HCT116 (cell line): ENCODE data around the gene NTRK3. TPM values are rescaled to one million over a fixed set of nuclear protein-coding genes. Genes with fewer than 3 reads are reported as not detected.

ENCODE experiments used
- ATAC-seq: fragments of 200-7000 bp; cut with Tn5 transposase; 2 replicates; pipeline ENCODE4 v1.9.1; 2020; ENCODE audit warnings: mild to moderate bottlenecking, moderate library complexity
- BruUV-seq: library from RNA; stranded (reverse); fragments of 400-500 nt; replicated peaks from 2 replicates; lab custom pipeline; 2021; lab: Mats Ljungman, UMichigan
- CTCF ChIA-PET: fragments of 300-600 bp; sonication (Branson Sonifier 250); formaldehyde crosslinking; loops from one replicate; lab custom pipeline; 2021; ENCODE audit warnings: antibody characterized with exemption; lab: Charles Lee
- POLR2A ChIA-PET: fragments of 300-600, 350-600 bp; sonication (Branson Sonifier 250); formaldehyde crosslinking; loops from one replicate; lab custom pipeline; 2021; ENCODE audit warnings: antibody characterized with exemption; lab: Charles Lee
- RAD21 ChIA-PET, 2 experiments: fragments of 300-600 bp; sonication (Branson Sonifier 250); formaldehyde crosslinking; loops; one replicate each; lab custom pipeline; 2023; ENCODE audit warnings: low total read pairs in 2 of 2; ENCODE audit not compliant: uncharacterized antibody in 2 of 2, unreplicated experiment in 2 of 2, low non-redundant PET in 1 of 2; lab: Charles Lee
- DNase-seq: peaks from one replicate; pipeline ENCODE4 v3.0.0-alpha.2; 2010; ENCODE audit warnings: low read depth, low spot score
- H2AFZ ChIP-seq: fragments of 200-600 bp; shearing (Covaris generic), sonication (generic); 2 replicates; pipeline ENCODE4 v1.6.1; 2017; ENCODE audit warnings: low read depth, mixed run types, mixed read lengths, antibody characterized with exemption, low read length; ENCODE audit not compliant: poor library complexity, severe bottlenecking
- H3K27ac ChIP-seq: 2 replicates; pipeline ENCODE4 v1.5.1; 2012; ENCODE audit warnings: low read depth, low read length
- H3K27me3 ChIP-seq: fragments of 200-600 bp; sonication (generic); 2 replicates; pipeline ENCODE4 v1.6.1; 2016; ENCODE audit warnings: mixed run types, low read length, mixed read lengths; ENCODE audit not compliant: insufficient read depth
- H3K36me3 ChIP-seq, 2 experiments: fragments of 200-500 bp in 1 of 2; fragments of 200-600 bp in 1 of 2; sonication (Bioruptor generic) in 1 of 2; sonication (generic) in 1 of 2; 2 replicates each; pipeline versions ENCODE4 v1.5.1 to v1.6.1; 2014 to 2016; ENCODE audit warnings: low read length in 2 of 2, inconsistent platforms in 1 of 2, mixed read lengths in 1 of 2, mixed run types in 1 of 2; ENCODE audit not compliant: insufficient read depth in 2 of 2, control insufficient read depth in 1 of 2
- H3K4me1 ChIP-seq, 2 experiments: fragments of 200-600 bp in 1 of 2; sonication (generic) in 1 of 2; 2 replicates each; pipeline versions ENCODE4 v1.5.1 to v1.6.1; 2012 to 2017; ENCODE audit warnings: low read length in 2 of 2, inconsistent platforms in 1 of 2, mild to moderate bottlenecking in 1 of 2, mixed read lengths in 1 of 2, mixed run types in 1 of 2, moderate library complexity in 1 of 2; ENCODE audit not compliant: insufficient read depth in 2 of 2, control insufficient read depth in 1 of 2
- H3K4me2 ChIP-seq: fragments of 200-600 bp; sonication (generic); 2 replicates; pipeline ENCODE4 v1.6.1; 2017; ENCODE audit warnings: mixed run types, low read length, mixed read lengths
- H3K4me3 ChIP-seq, 2 experiments: fragments of 200-600 bp in 1 of 2; sonication (generic) in 1 of 2; replicated peaks in 1 of 2; 2 replicates each; pipeline ENCODE4 v1.5.1; 2011 to 2016; ENCODE audit warnings: low read length in 2 of 2, control low read depth in 1 of 2, low read depth in 1 of 2, mild to moderate bottlenecking in 1 of 2, mixed read lengths in 1 of 2, mixed run types in 1 of 2
- H3K79me2 ChIP-seq: fragments of 200-600 bp; sonication (generic); 2 replicates; pipeline ENCODE4 v1.6.1; 2017; ENCODE audit warnings: mild to moderate bottlenecking, mixed run types, low read length, moderate library complexity, mixed read lengths; ENCODE audit not compliant: insufficient read depth
- H3K9ac ChIP-seq: fragments of 200-600 bp; sonication (generic); 2 replicates; pipeline ENCODE4 v1.6.1; 2016; ENCODE audit warnings: low read length, mixed read lengths
- H3K9me2 ChIP-seq: fragments of 200-600 bp; sonication (generic), shearing (Covaris generic); 2 replicates; pipeline ENCODE4 v1.6.1; 2017; ENCODE audit warnings: mixed run types, mild to moderate bottlenecking, moderate library complexity; ENCODE audit not compliant: insufficient read depth
- H3K9me3 ChIP-seq, 2 experiments: fragments of 200-500 bp in 1 of 2; fragments of 200-600 bp in 1 of 2; sonication (Bioruptor generic) in 1 of 2; sonication (generic) in 1 of 2; 2 replicates each; pipeline ENCODE4 v1.6.1; 2014 to 2017; ENCODE audit warnings: low read length in 2 of 2, mixed read lengths in 2 of 2, inconsistent platforms in 1 of 2, low read depth in 1 of 2, mild to moderate bottlenecking in 1 of 2, mixed run types in 1 of 2, moderate library complexity in 1 of 2; ENCODE audit not compliant: control insufficient read depth in 1 of 2, insufficient read depth in 1 of 2
- H4K20me1 ChIP-seq: fragments of 200-600 bp; sonication (generic), shearing (Covaris generic); 2 replicates; pipeline ENCODE4 v1.6.1; 2017; ENCODE audit warnings: mixed run types, mild to moderate bottlenecking, moderate library complexity; ENCODE audit not compliant: insufficient read depth
- CBX3 ChIP-seq: IDR thresholded peaks from 2 replicates; pipeline ENCODE4 v1.6.1; 2012; ENCODE audit warnings: low read depth
- FOSL1 ChIP-seq: IDR thresholded peaks from 2 replicates; pipeline ENCODE4 v1.6.1; 2012; ENCODE audit warnings: low read depth
- POLR2A ChIP-seq: IDR thresholded peaks from 2 replicates; pipeline ENCODE4 v1.7.0; 2011; ENCODE audit warnings: borderline replicate concordance; ENCODE audit not compliant: insufficient read depth, insufficient read length; ENCODE audit errors: extremely low read depth
- REST ChIP-seq: IDR thresholded peaks from 2 replicates; pipeline ENCODE4 v1.6.1; 2012; ENCODE audit warnings: low read depth
- ZNF274 ChIP-seq: fragments of 200-500 bp; sonication (Bioruptor generic); IDR thresholded peaks from 2 replicates; pipeline ENCODE4 v1.6.1; 2014; ENCODE audit warnings: mild to moderate bottlenecking, low read depth, low read length, inconsistent platforms
- intact Hi-C: fragments of 100-400 bp; cut with micrococcal nuclease; formaldehyde crosslinking; loops from 2 replicates; pipeline ENCODE4 v1.10.0; 2022
- total RNA-seq: library from RNA; stranded (reverse); gene quantifications from one replicate; pipeline ENCODE4 v1.2.1, GENCODE V29; 2021; ENCODE audit not compliant: unreplicated experiment

Gene NTRK3
- total RNA-seq, 1 experiment from 2014 or later, result not detected

- Histone ChIP-seq H3K79me2 (no peaks in the 10 kb centered on the region), H3K9me2 (no peaks in the 10 kb centered on the region), H3K27me3 (no peaks in the 10 kb centered on the region), H3K4me2 (no peak overlapping the region), H3K27ac (no peak overlapping the region), H2AFZ (no peak overlapping the region), H3K4me3 (no peak overlapping the region), H3K36me3 (no peaks in the 10 kb centered on the region; a peak in 1 of 4 replicates), H3K4me1 (no peaks in the 10 kb centered on the region), H3K9ac (no peak overlapping the region), H4K20me1 (no peaks in the 10 kb centered on the region), H3K9me3 (peaks cover 0 to 9% of the 10 kb centered on the region in 2 experiments; a peak in 1 of 4 replicates)
- ChIA-PET CTCF (no interaction called here), POLR2A (no interaction called here), RAD21 (no interaction called here)
- no TSS peak for BruUV-seq
- intact Hi-C loops, result no loop called here
- ATAC-seq (no peak), DNase-seq (no peak)
- TF ChIP-seq FOSL1, result no peak
These were observed 314.2 kb downstream of the NTRK3 start for GRCh38 chr15:87942316-87942715.

GRCh38 chr15:87941606-87942005 is 314.9 kb downstream of the NTRK3 start:
- no peaks in the 10 kb centered on the region for H3K27me3 ChIP-seq
- H2AFZ ChIP-seq, result no peak overlapping the region
- POLR2A ChIA-PET, result no interaction called here
- RAD21 ChIA-PET, result no interaction called here
- no peak for DNase-seq
- H4K20me1 ChIP-seq, result no peaks in the 10 kb centered on the region
- CTCF ChIA-PET, result no interaction called here
- ATAC-seq, result no peak
- H3K4me3 ChIP-seq, result no peak overlapping the region
- no peaks in the 10 kb centered on the region for H3K79me2 ChIP-seq
- no peak overlapping the region for H3K4me2 ChIP-seq
- H3K27ac ChIP-seq, result no peak overlapping the region
- H3K9me2 ChIP-seq, result no peaks in the 10 kb centered on the region
- no TSS peak for BruUV-seq
- intact Hi-C loops, result no loop called here
- no peak for TF ChIP-seq REST
- TF ChIP-seq POLR2A, result no peak
- no peak for TF ChIP-seq FOSL1
- no peak for TF ChIP-seq CBX3
- TF ChIP-seq ZNF274, result no peak
- peaks cover 0 to 9% of the 10 kb centered on the region in 2 experiments; a peak in 1 of 4 replicates for H3K9me3 ChIP-seq
- H3K9ac ChIP-seq, result no peak overlapping the region
- H3K36me3 ChIP-seq, result no peaks in the 10 kb centered on the region; a peak in 1 of 4 replicates
- H3K4me1 ChIP-seq, result no peaks in the 10 kb centered on the region; a peak in 1 of 4 replicates
